Stimulated activated CD8-positive, alpha-beta memory T cell treated with anti-CD3 and anti-CD28 coated beads, Interleukin-4, amount 100 ng/mL, for 1 hour (primary cell): ENCODE results near the gene ARL13B.

ENCODE experiments used
- DNase-seq, 2 donors: peaks; one replicate each; pipeline ENCODE4 v3.0.0-alpha.2; 2020; ENCODE audit warnings: low read depth in 2 of 2, low spot score in 1 of 2

ARL13B gene

GRCh38 chr3:94099311-94099710, 119.4 kb downstream of the ARL13B start:
- DNase-seq = no peak

GRCh38 chr3:94101860-94102259, 121.9 kb downstream of the ARL13B start:
- DNase-seq = no peak
